ENCODE data around the gene SP100.
"Not testable (repeated sequence)": the region's sequence is repeated elsewhere in the genome, so short reads cannot be mapped to it uniquely, and the experiment has no call there.

The SP100 gene

GRCh38 chr2:230416061-230416721 is at the start of gene SP100:
SP100 (plus strand) TSS chr2:230416201; CDS start chr2:230416297, 96 bp downstream.
- peak; percentile 25 for DNase-seq (ENCODE audit: low spot score)

- no peak for DNase-seq (ENCODE audit: low spot score)
These were observed 33.9 kb upstream of the SP100 start for GRCh38 chr2:230382108-230382507.

GRCh38 chr2:230383453-230383852 is 32.5 kb upstream of the SP100 start:
- no peak for DNase-seq (ENCODE audit: low spot score)

- DNase-seq (ENCODE audit: low spot score) = no peak
These were observed 31.0 kb upstream of the SP100 start for GRCh38 chr2:230384986-230385385.

- DNase-seq (ENCODE audit: low spot score) = no peak
These were observed 21.7 kb upstream of the SP100 start for GRCh38 chr2:230394301-230394700.

GRCh38 chr2:230398698-230399097 is 17.3 kb upstream of the SP100 start:
- not testable (repeated sequence) for DNase-seq (ENCODE audit: low spot score)

- DNase-seq (ENCODE audit: low spot score) = no peak
These were observed 16.0 kb upstream of the SP100 start for GRCh38 chr2:230400041-230400440.

- DNase-seq (ENCODE audit: low spot score) = no peak
These were observed 15.5 kb upstream of the SP100 start for GRCh38 chr2:230400454-230400853.

- not testable (repeated sequence) for DNase-seq (ENCODE audit: low spot score)
These were observed 15.0 kb upstream of the SP100 start for GRCh38 chr2:230401026-230401425.

- no peak for DNase-seq (ENCODE audit: low spot score)
These were observed 12.3 kb upstream of the SP100 start for GRCh38 chr2:230403746-230404145.

- no peak for DNase-seq (ENCODE audit: low spot score)
These were observed 10.2 kb upstream of the SP100 start for GRCh38 chr2:230405824-230406223.

- DNase-seq (ENCODE audit: low spot score) = no peak
These were observed 7.7 kb upstream of the SP100 start for GRCh38 chr2:230408244-230408842.

GRCh38 chr2:230409316-230409715 is 6.7 kb upstream of the SP100 start:
- DNase-seq (ENCODE audit: low spot score) = not testable (repeated sequence)

GRCh38 chr2:230410263-230410662 is 5.7 kb upstream of the SP100 start:
- DNase-seq (ENCODE audit: low spot score) = no peak

GRCh38 chr2:230410861-230411569 is 5.0 kb upstream of the SP100 start:
- DNase-seq (ENCODE audit: low spot score) = no peak

GRCh38 chr2:230411570-230412370 is 4.2 kb upstream of the SP100 start:
- no peak for DNase-seq (ENCODE audit: low spot score)

GRCh38 chr2:230412371-230412711 is 3.7 kb upstream of the SP100 start:
- no peak for DNase-seq (ENCODE audit: low spot score)

- no peak for DNase-seq (ENCODE audit: low spot score)
These were observed 3.2 kb upstream of the SP100 start for GRCh38 chr2:230412846-230413245.

- no peak for DNase-seq (ENCODE audit: low spot score)
These were observed 2.5 kb upstream of the SP100 start for GRCh38 chr2:230413479-230413878.

GRCh38 chr2:230414302-230414701 is 1.7 kb upstream of the SP100 start:
- DNase-seq (ENCODE audit: low spot score) = no peak

GRCh38 chr2:230417436-230417835 is 1.4 kb downstream of the SP100 start:
- no peak for DNase-seq (ENCODE audit: low spot score)

- DNase-seq (ENCODE audit: low spot score) = no peak
These were observed 2.5 kb downstream of the SP100 start for GRCh38 chr2:230418341-230419016.
